Non-pigmented ciliary epithelial cell (primary cell): ENCODE measurements around the gene ZNF761.
"Not testable (repeated sequence)": the region's sequence is repeated elsewhere in the genome, so short reads cannot be mapped to it uniquely, and the experiment has no call there.

Source experiments
- DNase-seq: peaks from one replicate; pipeline ENCODE4 v3.0.0-alpha.2; 2010; ENCODE audit warnings: low read depth

Gene ZNF761

GRCh38 chr19:53431399-53432087, at the start of gene ZNF761:
ZNF761 (plus strand) TSS chr19:53431984; CDS start chr19:53447269, 15,285 bp downstream.
- peak; percentile 44 for DNase-seq

DNA sequence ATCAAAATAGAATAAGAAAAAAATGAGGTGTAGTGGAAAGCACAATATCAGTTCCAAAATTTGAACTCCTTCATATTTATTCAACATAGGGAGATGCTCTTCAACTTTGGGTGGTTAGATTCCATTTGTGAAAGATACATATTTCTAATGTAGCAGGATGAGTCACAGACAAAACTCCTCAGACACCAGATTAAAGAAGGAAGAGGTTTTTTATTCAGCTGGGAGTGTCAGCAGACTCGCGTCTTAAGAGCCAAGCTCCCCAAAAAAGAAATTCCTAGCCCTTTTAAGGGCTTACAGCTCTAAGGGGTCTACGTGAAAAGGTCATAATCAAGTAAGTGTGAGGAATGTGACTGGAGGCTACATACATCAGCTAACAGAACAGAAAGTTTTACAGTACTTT, 43.6 kb upstream of the ZNF761 start:
- DNase-seq = no peak

GRCh38 chr19:53388904-53389303, 42.9 kb upstream of the ZNF761 start:
- DNase-seq = no peak

DNA sequence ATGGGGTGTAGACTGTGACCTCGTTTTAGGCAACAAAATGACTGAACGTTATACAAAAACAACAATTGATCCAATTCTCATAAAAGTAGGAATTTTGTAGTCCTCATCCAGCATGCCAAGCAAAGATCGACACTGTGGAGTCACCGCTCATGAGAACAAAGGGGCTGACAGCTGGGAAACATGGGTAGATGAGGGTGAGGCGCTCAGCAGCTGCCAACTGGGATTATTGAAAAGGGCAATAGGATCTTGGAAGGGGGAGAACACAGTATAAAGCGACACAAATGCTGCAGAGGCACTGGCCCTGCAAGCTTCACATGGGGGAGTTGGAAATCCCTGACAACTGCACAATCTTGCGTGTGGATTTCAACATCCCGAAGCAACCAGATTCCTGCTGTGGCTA, 42.2 kb upstream of the ZNF761 start:
- DNase-seq = no peak

DNA sequence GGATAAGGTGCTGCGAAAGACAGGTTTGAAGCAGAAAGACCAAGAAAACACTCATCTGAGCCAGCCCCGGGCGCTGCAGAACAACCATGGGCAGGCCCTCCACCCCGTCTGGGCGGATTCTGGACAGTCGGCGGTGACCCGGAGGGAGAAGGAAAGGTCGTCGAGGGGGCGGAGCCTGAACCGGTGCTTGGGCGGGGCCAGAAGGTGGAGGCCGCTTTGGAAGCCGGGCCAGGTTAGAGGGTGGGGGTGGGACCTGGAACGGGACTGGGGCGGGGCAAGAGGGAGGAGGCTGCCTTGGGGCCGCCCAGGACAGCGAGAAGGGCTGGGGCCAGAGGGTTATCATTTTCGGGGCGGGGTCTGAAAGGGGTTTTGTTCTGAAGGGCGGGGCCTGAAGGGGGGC, 41.8 kb upstream of the ZNF761 start:
- no peak for DNase-seq

DNA sequence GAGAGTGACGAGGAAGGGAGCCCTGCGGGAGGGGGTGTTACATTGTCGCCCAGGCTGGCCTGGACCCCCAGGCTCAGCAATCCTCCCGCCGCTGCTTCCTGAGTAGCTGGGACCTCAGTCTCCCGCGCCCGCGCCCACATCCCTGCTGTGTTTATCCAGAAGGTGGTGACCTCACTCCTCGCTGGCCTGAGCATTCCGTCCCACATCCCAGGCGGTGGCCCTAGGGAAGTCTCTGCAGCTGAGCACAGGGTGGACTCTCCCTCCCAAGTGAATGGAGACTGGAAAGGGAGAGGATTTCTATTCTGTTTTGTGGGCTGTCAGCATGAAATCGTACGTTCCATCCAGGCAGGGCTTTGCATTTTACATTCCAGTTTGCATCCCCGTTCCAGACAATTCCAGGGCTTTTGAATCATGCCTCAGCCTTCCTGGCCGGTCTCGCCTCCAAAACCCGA, 37.2 kb upstream of the ZNF761 start:
- no peak for DNase-seq

DNA sequence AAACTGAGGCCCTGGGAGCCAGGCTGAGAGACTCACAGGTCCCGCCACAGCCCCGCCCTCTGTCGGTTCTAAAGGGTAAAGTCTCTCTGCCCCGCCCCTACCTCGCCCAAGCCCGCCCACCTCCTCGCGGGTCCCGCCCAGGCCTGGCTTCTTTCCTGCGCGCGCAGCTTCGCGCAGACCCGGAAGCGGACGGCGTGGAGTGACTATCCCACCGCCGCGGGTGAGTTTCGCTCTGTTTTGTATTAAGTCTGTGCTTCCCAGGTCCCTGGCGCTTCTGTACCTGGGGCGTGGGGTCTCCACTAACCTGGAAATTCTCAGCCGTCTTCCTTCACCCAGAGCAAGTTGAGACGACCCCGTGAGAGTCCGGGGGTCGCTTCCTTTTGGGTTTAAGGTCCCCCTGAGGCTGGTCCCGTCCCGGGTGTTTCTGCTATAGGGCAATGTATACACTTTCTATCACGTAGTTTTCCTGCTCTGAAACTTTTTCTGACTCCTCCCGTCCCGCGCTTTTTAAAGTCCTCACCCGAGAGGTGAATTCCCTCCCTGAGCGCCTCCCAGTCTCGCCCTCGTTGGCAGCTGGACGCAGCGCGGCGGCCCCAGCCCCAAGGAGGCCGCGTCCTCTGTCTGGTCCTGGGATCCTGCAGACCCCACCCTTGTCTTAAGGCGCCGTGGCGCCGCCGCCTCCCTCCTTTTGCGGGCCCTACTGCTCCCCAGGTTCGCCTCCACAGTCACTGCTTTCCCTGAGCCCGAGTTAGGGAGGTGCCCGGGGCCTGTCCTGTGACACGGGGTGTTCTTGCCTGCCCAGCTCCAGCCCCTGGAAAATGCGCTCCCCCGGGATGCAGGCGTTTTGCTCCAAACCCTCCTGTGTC, 36.6 kb upstream of the ZNF761 start, which contains the start of gene ZNF765:
Gene ZNF765, plus strand, starts transcription at position 176 of the 866 bp plus-strand sequence. CDS start 2,867 bp downstream, outside the sequence.
- DNase-seq = peak; percentile 60

DNA sequence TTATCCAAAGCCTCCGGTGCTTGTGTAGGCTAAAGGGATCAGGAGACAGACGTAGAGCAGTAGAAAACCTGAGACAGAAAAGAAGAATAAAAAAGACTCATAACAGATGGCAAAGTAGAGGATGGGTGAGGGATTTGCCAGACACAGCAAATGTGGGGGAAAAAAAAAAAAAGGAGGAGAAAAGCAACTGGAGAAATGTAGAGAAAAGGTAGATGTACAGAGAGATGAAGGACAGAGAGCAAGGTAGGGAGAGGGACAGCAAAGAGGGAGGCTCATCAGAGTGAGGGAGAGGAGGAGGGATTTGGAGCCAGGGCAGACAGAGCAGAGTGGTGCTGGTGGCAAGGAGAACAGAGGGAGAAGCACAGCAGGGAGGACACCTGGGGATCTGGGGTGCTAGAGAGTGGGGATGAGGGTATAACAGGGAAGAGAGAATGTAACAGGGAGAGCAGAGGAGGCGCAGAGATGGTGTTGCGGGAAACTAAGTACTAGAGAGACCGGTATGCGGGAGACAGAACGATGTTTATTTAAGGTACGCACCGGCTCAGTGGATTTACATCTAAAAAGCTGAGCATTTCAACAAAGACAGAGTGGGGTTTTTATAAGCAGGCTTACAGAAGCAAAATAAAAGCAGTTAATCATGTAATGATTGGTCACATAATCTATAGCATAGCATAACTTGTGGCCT, 35.8 kb upstream of the ZNF761 start:
- DNase-seq = not testable (repeated sequence)

GRCh38 chr19:53396525-53396868, 35.3 kb upstream of the ZNF761 start:
- DNase-seq = no peak

GRCh38 chr19:53397918-53398317, 33.9 kb upstream of the ZNF761 start:
- not testable (repeated sequence) for DNase-seq

- no peak for DNase-seq
Measured at GRCh38 chr19:53409505-53410204, 22.1 kb upstream of the ZNF761 start.

DNA sequence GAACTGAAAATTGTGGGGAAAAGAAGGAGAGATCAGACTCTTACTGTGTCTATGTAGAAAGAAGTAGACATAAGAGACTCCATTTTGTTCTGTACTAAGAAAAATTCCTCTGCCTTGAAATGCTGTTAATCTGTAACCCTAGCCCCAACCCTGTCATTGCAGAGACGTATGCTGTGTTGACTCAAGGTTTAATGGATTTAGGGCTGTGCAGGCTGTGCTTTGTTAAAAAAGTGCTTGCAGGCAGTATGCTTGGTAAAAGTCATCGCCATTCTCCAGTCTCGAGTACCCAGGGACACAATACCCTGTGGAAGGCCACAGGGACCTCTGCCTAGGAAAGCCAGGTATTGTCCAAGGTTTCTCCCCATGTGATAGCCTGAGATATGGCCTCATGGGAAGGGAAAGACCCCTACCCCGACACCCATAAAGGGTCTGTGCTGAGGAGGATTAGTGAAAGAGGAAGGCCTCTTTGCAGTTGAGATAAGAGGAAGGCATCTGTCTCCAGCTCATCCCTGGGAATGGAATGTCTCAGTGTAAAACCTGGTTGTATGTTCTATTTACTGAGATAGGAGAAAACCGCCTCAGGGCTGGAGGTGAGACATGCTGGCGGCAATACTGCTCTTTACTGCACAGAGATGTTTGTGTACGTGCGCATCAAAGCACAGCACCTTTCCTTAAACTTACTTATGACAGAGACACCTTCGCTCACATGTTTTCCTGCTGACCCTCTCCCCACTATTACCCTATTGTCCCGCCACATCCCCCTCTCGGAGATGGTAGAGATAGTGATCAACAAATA, 11.1 kb upstream of the ZNF761 start:
- not testable (repeated sequence) for DNase-seq

DNA sequence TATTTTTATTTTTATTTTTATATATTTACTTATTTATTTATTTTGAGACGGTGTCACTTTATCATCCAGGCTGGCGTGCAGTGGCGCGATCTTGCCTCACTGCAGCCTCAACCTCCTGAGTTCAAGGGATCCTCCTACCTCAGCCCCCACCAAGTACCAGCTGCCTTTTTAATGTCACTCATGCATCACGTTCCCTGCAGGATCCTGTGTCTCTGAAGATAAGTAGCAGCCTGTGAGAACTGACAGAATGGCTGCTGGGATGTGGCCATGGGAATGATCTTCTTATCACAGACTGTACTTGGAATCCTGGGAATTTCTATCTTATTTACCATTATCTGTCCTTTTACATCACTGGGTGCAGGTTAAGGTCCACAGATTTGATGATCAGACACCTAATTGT, 9.2 kb upstream of the ZNF761 start:
- DNase-seq = no peak

DNA sequence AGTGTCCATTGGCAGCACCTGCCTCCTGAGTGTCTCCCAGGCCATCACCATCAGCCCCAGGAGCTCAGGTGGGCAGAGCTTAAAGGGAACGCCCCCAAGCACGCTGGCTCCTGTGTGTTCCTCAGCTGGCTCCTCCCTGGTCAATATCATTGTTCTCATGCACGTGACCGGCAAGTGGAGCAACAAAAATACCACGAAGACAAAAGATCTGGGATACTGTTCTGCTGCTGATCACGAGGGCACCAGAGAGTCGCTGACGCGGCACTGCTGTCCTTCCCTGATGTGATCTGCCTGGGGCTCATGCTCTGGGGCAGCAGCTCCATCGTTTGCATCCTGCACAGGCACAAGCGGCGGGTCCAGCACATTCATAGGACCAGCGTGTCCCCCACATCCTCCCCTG, 8.7 kb upstream of the ZNF761 start:
- DNase-seq = not testable (repeated sequence)

DNA sequence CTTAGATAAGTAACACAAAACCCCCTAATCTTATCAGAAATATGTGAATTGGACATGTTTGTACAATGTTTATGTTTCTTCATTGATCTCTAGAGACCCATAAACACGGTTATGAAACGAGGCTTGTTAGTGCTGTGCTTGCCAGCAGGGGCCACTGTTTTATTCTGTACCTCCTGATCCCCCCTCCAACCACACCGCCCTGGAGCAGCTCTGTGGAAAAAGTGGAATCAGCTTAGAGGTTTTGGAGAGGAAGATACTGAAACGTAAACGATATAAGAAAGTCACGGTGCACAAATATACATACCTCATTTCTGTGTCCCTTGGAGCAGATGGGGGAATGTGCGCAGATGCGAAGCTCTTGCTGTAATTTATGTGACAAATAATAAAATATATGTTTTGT, 8.1 kb upstream of the ZNF761 start:
- DNase-seq = not testable (repeated sequence)

GRCh38 chr19:53424968-53425597, 6.7 kb upstream of the ZNF761 start:
- DNase-seq = peak; percentile 24

DNA sequence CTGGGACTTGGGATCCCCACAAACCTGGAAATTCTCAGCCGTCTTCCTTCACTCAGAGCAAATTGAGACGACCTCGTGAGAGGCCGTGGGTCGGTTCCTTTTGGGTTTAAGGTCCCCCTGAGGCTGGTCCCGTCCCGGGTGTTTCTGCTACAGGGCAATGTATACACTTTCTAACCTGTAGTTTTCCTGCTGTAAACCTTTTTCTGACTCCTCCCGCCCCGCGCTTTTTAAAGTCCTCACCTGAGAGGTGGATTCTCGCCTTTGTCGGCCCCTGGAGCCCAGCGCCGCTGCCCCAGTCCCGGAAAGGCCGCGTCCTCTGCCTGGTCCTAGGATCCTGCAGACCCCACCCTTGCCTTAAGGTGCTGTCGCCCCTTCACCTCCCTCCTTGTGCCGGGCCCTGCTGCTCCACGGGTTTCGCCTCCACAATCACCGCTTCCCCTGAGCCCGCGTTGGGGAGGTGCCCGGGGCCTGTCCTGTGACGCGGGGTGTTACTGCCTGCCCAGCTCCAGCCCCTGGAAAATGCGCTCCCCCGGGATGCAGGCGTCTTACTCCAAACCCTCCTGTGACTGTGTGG, 391 bp downstream of the ZNF761 start:
- no peak for DNase-seq

DNA sequence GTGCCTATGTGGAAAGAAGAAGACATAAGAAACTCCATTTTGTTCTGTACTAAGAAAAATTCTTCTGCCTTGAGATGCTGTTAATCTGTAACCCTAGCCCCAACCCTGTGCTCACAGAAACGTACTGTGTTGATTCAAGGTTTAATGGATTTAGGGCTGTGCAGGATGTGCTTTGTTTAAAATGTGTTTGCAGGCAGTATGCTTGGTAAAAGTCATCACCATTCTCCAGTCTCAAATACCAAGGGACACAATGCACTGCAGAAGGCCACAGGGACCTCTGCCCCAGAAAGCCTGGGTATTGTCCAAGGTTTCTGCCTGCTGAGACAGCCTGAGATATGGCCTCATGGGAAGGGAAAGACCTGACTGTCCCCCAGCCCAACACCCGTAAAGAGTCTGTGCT, 12.0 kb downstream of the ZNF761 start:
- DNase-seq = not testable (repeated sequence)

DNA sequence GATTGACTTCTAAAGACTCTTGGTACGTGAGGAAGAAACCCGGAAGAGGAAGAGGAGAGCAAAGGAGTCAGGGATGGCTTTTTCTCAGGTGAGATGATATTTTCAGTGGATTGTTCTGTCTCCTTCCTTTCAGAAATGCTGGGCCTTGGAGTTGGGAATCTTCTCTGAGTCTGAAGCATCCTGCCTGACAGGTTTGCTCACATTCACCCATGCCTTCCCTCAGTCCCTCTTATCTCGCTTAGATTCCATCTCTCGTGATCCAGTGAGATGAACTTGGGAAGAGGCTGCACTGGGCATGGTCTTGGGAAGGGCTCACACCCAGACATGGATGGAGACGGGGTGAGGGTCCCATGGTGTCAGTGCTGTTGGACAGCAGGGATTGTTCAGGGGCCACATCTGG, 15.4 kb downstream of the ZNF761 start:
- DNase-seq = not testable (repeated sequence)

GRCh38 chr19:53455828-53456227, 24.0 kb downstream of the ZNF761 start:
- DNase-seq = no peak
